ENCODE measurements around the gene TRPV3. TPM values are rescaled to one million over a fixed set of nuclear protein-coding genes. Genes with fewer than 3 reads are reported as not detected.

Gene TRPV3
- total and polyA plus RNA-seq, 2 of the 8 experiments (the other 6 are each of a cell fraction or from before 2014, with no cell fraction given): 0.56 to 1.0 TPM

- no peak overlapping the region for H4K5ac ChIP-seq (ENCODE audit: insufficient read length, low read depth, low read length)
- no peak overlapping the region for H3K23ac ChIP-seq (ENCODE audit: insufficient read length)
- H3K36me3 ChIP-seq (ENCODE audit: control insufficient read depth in 2 of 4, insufficient read depth in 4 of 4, low read length in 3 of 4): no peaks in the 10 kb centered on the region
- H3K9ac ChIP-seq (replicated peaks in 1 of 4; ENCODE audit: extremely low read depth in 1 of 4, low read depth in 3 of 4, low read length in 3 of 4): no peak overlapping the region
- no peaks in the 10 kb centered on the region for H4K20me1 ChIP-seq (replicated peaks in 1 of 2; ENCODE audit: control insufficient read depth in 1 of 2, insufficient read depth in 2 of 2, low read length in 2 of 2)
- no peaks in the 10 kb centered on the region for H3K79me2 ChIP-seq (ENCODE audit: control insufficient read depth in 1 of 2, insufficient read depth in 2 of 2, low read length in 2 of 2)
- POLR2A ChIA-PET (ENCODE audit: partially characterized antibody): interaction anchor here (0.6 kb wide), 1 partner anchor 21 kb away, joined by 3 read pairs; no protein-coding TSS in a partner anchor
- H3K18ac ChIP-seq (ENCODE audit: extremely low read depth, low read length): no peak overlapping the region
- no peaks in the 10 kb centered on the region for H3K79me1 ChIP-seq (ENCODE audit: low read depth, low read length)
- no peaks in the 10 kb centered on the region for H3K27me3 ChIP-seq (replicated peaks in 1 of 4; ENCODE audit: control insufficient read depth in 3 of 4, extremely low read depth in 1 of 4, insufficient read depth in 3 of 4, low read length in 3 of 4)
- H2AFZ ChIP-seq (ENCODE audit: low read length): no peak overlapping the region
- FAIRE-seq (no peak), DNase-seq (ENCODE audit: low read depth in 1 of 2, low spot score in 2 of 2) (no peak)
- no peak overlapping the region for H2BK15ac ChIP-seq (ENCODE audit: low read length)
- no peak overlapping the region for H3K27ac ChIP-seq (ENCODE audit: low read depth, low read length)
- H3K4ac ChIP-seq (replicated peaks; ENCODE audit: insufficient read length, low read depth, low read length): no peak overlapping the region
- peaks cover 0 to 13% (median 5%) of the 10 kb centered on the region in 4 experiments; a peak in 5 of 7 replicates for H3K4me1 ChIP-seq (replicated peaks in 1 of 4; ENCODE audit: control insufficient read depth in 3 of 4, insufficient read depth in 4 of 4, low read length in 3 of 4)
- H4K8ac ChIP-seq (ENCODE audit: extremely low read depth, insufficient read depth, low read length): no peak overlapping the region
- no peak overlapping the region for H2BK5ac ChIP-seq (ENCODE audit: low read depth, low read length)
- WGBS, 2 experiments (ENCODE audit: extremely low coverage in 1 of 2, insufficient coverage in 1 of 2, insufficient read length in 1 of 2, insufficient replicate concordance in 2 of 2, low coverage in 1 of 2, low lambda C conversion rate in 2 of 2, missing lambda C conversion rate in 1 of 2): 89% methylated on average over 3 of the region's 3 CpGs; no CpG with 5 or more reads in 1 of the 2 experiments
- CTCF ChIA-PET (ENCODE audit: partially characterized antibody): no interaction called here
- H3K14ac ChIP-seq (ENCODE audit: insufficient read length): no peak overlapping the region
- no peak overlapping the region for H2BK20ac ChIP-seq (ENCODE audit: low read length)
- no peak overlapping the region for H2BK12ac ChIP-seq (ENCODE audit: low read depth, low read length)
- no peak overlapping the region for H2BK120ac ChIP-seq (replicated peaks; ENCODE audit: low read depth, low read length)
- H2AK5ac ChIP-seq (ENCODE audit: low read depth, low read length): no peak overlapping the region
- H4K91ac ChIP-seq (replicated peaks; ENCODE audit: insufficient read length, low read length): no peak overlapping the region
- TF ChIP-seq CTBP2 (IDR thresholded peaks at IDR 0.05; ENCODE audit: borderline replicate concordance, insufficient read depth, insufficient read length, low read length): no peak
- TF ChIP-seq MAFK (IDR thresholded peaks at IDR 0.05; ENCODE audit: low read depth, low read length): no peak
- no peak for TF ChIP-seq HDAC2 (IDR thresholded peaks at IDR 0.05; ENCODE audit: borderline replicate concordance in 1 of 2, low read depth in 2 of 2, low read length in 2 of 2)
- no peak for TF ChIP-seq RNF2 (IDR thresholded peaks at IDR 0.05; ENCODE audit: borderline replicate concordance, low read depth, low read length, missing control alignments, poor library complexity, severe bottlenecking)
- TF ChIP-seq BCL11A (IDR thresholded peaks at IDR 0.05; ENCODE audit: low read depth in 2 of 2, low read length in 2 of 2): no peak
- no peak for TF ChIP-seq EZH2 (IDR thresholded peaks at IDR 0.05; ENCODE audit: low read depth, low read length, severe bottlenecking)
- TF ChIP-seq CBX5 (IDR thresholded peaks at IDR 0.05; ENCODE audit: low read depth, low read length): no peak
- no peak for TF ChIP-seq POLR2A (IDR thresholded peaks at IDR 0.05; ENCODE audit: control extremely low read depth in 1 of 2, low read depth in 2 of 2, low read length in 2 of 2)
- TF ChIP-seq ATF2 (IDR thresholded peaks at IDR 0.05; ENCODE audit: low read length): no peak
- TF ChIP-seq TAF7 (optimal IDR thresholded peaks at IDR 0.05; ENCODE audit: borderline replicate concordance, low read depth, low read length): no peak
- TF ChIP-seq E2F6 (IDR thresholded peaks at IDR 0.05): no peak
- no peak overlapping the region for H3K56ac ChIP-seq (replicated peaks; ENCODE audit: insufficient read length, low read depth, low read length)
- H3K9me3 ChIP-seq (ENCODE audit: insufficient read depth in 2 of 2, low read depth in 1 of 2, low read length in 1 of 2): no peaks in the 10 kb centered on the region
- no peak overlapping the region for H3K4me2 ChIP-seq (ENCODE audit: insufficient read depth in 1 of 2, low read depth in 2 of 2, low read length in 2 of 2)
- no peaks in the 10 kb centered on the region for H3K23me2 ChIP-seq (ENCODE audit: low read depth, low read length)
- no peak overlapping the region for H3K4me3 ChIP-seq (ENCODE audit: extremely low read depth in 1 of 4, insufficient read depth in 2 of 4, low read depth in 3 of 4, low read length in 4 of 4)
These were observed 77.6 kb downstream of the TRPV3 start for GRCh38 chr17:3479988-3480387.

Measured in H1 (cell line).